ENCODE data around the gene NDEL1. TPM values are rescaled to one million over a fixed set of nuclear protein-coding genes. Genes with fewer than 3 reads are reported as not detected.

NDEL1 gene
- total RNA-seq, 1 donor from 2014 or later = 34.1 TPM

DNA sequence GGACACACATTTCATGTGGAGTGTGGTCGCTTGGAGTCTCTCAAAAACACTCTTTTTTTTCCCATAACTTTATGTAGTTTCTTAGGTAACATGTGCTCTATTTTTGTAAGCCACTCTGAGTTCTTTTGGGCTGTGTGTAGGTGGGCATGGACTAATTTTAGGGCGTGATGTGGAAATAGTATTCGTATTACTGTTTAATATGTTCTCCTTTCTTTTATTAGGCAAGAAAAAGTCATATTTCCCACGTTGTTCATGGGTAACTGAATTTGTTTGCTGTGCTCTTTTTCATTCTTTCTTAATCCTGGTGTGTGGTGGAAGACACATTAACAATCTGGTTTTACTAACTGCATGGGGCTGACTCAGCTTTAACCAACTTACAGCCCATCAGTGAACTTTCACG is 27.4 kb downstream of the NDEL1 start:
- Mint-ChIP-seq H3K27ac (ENCODE audit: unreplicated experiment) (no peak overlapping the region), H3K9me3 (no peaks in the 10 kb centered on the region), H3K4me3 (no peak overlapping the region), H3K27me3 (ENCODE audit: low read depth) (no peaks in the 10 kb centered on the region), H3K36me3 (ENCODE audit: low read depth) (peaks cover 5% of the 10 kb centered on the region), H3K4me1 (no peaks in the 10 kb centered on the region)
- TF ChIP-seq, protein P1, sequence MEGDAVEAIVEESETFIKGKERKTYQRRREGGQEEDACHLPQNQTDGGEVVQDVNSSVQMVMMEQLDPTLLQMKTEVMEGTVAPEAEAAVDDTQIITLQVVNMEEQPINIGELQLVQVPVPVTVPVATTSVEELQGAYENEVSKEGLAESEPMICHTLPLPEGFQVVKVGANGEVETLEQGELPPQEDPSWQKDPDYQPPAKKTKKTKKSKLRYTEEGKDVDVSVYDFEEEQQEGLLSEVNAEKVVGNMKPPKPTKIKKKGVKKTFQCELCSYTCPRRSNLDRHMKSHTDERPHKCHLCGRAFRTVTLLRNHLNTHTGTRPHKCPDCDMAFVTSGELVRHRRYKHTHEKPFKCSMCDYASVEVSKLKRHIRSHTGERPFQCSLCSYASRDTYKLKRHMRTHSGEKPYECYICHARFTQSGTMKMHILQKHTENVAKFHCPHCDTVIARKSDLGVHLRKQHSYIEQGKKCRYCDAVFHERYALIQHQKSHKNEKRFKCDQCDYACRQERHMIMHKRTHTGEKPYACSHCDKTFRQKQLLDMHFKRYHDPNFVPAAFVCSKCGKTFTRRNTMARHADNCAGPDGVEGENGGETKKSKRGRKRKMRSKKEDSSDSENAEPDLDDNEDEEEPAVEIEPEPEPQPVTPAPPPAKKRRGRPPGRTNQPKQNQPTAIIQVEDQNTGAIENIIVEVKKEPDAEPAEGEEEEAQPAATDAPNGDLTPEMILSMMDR (conservative IDR thresholded peaks at IDR 0.05) = no peak
- no peak for DNase-seq (ENCODE audit: low read depth, low spot score)

DNA sequence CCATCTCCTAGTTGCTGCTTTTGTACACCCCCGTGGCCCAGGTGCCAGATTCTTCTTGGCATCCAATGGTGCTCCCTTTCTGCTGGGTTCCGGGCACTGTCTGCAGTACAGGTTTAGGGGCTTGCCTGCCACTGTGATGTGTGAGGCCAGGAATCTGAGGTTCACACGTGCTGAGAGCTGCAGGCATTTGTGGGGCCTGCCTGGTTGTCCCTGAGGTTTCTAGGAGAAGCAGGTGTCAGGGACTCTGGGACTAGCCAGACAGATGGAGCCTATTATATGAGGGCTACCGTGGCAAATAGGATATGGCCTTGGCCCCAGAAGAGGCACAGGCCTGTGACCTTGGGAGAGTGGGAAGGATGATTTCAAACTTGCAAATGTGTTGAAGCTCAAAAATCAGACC is 29.3 kb downstream of the NDEL1 start:
- no peaks in the 10 kb centered on the region for H3K27me3 Mint-ChIP-seq (ENCODE audit: low read depth)
- H3K9me3 Mint-ChIP-seq = no peaks in the 10 kb centered on the region
- no peak overlapping the region for H3K27ac Mint-ChIP-seq (ENCODE audit: unreplicated experiment)
- H3K36me3 Mint-ChIP-seq (ENCODE audit: low read depth) = peaks cover 2% of the 10 kb centered on the region
- no peak for DNase-seq (ENCODE audit: low read depth, low spot score)
- TF ChIP-seq, protein P1 (conservative IDR thresholded peaks at IDR 0.05) = no peak
- H3K4me1 Mint-ChIP-seq = no peaks in the 10 kb centered on the region
- no peak overlapping the region for H3K4me3 Mint-ChIP-seq

DNA sequence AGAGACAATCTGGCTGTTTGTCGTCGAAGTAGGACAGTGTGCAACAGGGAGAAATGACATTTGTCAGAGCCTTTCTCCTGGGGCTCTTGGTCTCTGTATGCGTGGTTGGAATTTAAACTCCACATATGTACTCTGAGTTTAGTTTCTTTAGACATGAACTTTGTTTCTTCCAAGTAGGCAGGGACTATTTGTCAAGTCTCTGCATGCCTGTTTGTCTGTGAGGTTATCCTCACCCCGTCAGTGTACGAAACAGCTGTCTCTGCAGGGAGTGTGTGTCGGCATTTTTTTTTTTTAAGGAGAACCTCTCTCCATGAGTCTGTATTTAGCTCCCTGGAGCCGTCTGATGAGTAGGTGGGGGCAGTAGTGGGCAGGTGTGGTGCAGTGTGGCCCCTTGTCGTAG is 29.7 kb downstream of the NDEL1 start:
- TF ChIP-seq, protein P1 (conservative IDR thresholded peaks at IDR 0.05) = no peak
- H3K4me3 Mint-ChIP-seq = no peak overlapping the region
- peaks cover 2% of the 10 kb centered on the region for H3K36me3 Mint-ChIP-seq (ENCODE audit: low read depth)
- no peaks in the 10 kb centered on the region for H3K4me1 Mint-ChIP-seq
- H3K27ac Mint-ChIP-seq (ENCODE audit: unreplicated experiment) = no peak overlapping the region
- H3K27me3 Mint-ChIP-seq (ENCODE audit: low read depth) = no peaks in the 10 kb centered on the region
- H3K9me3 Mint-ChIP-seq = no peaks in the 10 kb centered on the region
- no peak for DNase-seq (ENCODE audit: low read depth, low spot score)

DNA sequence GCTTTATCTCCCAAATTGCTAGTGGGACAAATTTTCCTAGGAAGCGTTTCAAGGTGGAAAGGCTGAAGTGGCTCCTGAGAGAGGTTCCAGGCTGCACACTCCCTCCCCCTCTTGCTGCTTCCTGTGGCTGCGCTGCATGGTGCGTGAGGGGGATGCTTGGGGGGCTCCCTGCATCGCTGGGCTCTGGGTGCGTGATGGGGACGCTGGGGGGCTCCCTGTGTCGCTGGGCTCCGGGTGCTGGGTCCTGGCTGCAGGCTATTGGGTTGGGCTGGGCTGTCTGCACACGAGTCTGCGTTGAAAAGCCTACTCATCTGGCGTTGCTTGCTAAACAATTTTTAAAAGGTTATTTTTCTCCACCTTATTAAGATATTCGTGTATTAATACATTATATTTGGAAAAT is 30.1 kb downstream of the NDEL1 start:
- no peaks in the 10 kb centered on the region for H3K4me1 Mint-ChIP-seq
- H3K27ac Mint-ChIP-seq (ENCODE audit: unreplicated experiment) = no peak overlapping the region
- H3K4me3 Mint-ChIP-seq = no peak overlapping the region
- no peak for DNase-seq (ENCODE audit: low read depth, low spot score)
- H3K9me3 Mint-ChIP-seq = no peaks in the 10 kb centered on the region
- no peaks in the 10 kb centered on the region for H3K27me3 Mint-ChIP-seq (ENCODE audit: low read depth)
- TF ChIP-seq, protein P1 (conservative IDR thresholded peaks at IDR 0.05) = no peak
- peaks cover 2% of the 10 kb centered on the region for H3K36me3 Mint-ChIP-seq (ENCODE audit: low read depth)

DNA sequence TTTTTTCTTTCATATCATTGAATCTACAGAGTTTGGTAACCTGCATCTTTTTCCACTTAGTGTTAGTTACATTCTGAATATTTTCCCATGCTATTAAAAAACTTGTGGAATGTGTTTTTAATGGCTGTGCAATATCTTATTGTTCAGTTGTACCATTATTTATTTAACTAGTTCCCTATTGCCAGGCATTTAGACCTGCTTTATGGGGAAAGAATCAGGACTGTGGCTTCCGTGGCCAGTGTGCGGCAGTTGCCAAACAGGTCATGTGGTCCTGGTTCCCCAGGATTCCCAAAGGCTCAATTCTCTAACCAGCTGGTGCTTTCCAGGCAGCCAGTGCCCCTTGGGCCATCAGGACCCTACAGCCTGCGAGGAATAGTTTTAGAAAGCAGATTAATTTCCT is 30.8 kb downstream of the NDEL1 start:
- no peaks in the 10 kb centered on the region for H3K4me1 Mint-ChIP-seq
- no peak for DNase-seq (ENCODE audit: low read depth, low spot score)
- no peak overlapping the region for H3K4me3 Mint-ChIP-seq
- H3K36me3 Mint-ChIP-seq (ENCODE audit: low read depth) = peaks cover 5% of the 10 kb centered on the region
- no peaks in the 10 kb centered on the region for H3K9me3 Mint-ChIP-seq
- no peak overlapping the region for H3K27ac Mint-ChIP-seq (ENCODE audit: unreplicated experiment)
- no peaks in the 10 kb centered on the region for H3K27me3 Mint-ChIP-seq (ENCODE audit: low read depth)
- TF ChIP-seq, protein P1 (conservative IDR thresholded peaks at IDR 0.05) = no peak

DNA sequence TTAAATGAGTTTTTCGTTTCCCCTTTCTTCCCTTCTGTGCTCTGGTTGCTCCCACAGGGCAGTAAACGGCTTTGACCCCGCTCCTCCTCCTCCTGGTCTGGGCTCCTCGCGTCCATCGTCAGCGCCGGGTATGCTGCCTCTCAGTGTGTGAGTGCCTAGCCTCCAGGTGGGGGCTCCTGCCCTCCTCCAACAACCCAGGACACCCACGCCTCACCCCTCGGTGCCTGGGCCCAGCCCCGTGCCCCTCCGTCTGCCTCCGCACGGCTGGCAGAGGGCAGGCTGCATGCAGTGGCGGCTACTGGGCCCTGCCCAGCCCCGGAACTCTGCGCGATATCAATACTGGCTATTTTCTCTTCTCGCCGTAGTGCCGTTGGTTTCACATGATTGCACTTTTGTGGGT is 31.2 kb downstream of the NDEL1 start:
- Mint-ChIP-seq H3K27ac (ENCODE audit: unreplicated experiment) (no peak overlapping the region), H3K4me3 (no peak overlapping the region), H3K36me3 (ENCODE audit: low read depth) (peaks cover 3% of the 10 kb centered on the region), H3K9me3 (no peaks in the 10 kb centered on the region), H3K27me3 (ENCODE audit: low read depth) (no peaks in the 10 kb centered on the region), H3K4me1 (no peaks in the 10 kb centered on the region)
- TF ChIP-seq, protein P1 (conservative IDR thresholded peaks at IDR 0.05) = no peak
- no peak for DNase-seq (ENCODE audit: low read depth, low spot score)

Measured in neural crest cell (in vitro differentiated cells).